Measurements from ENCODE around the gene HABP2.
A peak's percentile ranks its signal among the peaks of the same experiment; 100 is the strongest.

Gene HABP2

GRCh38 chr10:113543107-113543955 lies 9.5 kb upstream of the HABP2 start:
- no peak for TF ChIP-seq KLF17 (tag by site-specific recombination; IDR thresholded peaks at IDR 0.05)
- no peak for TF ChIP-seq PBX3 (CRISPR knock-in tag; IDR thresholded peaks at IDR 0.05)
- 0 out of 2 replicates have a peak, but pooled peaks have one; percentile 62 for TF ChIP-seq ZNF768 (tag by site-specific recombination; IDR thresholded peaks at IDR 0.05)
- H3K36me3 ChIP-seq (ENCODE audit: control insufficient read depth in 2 of 2, insufficient read depth in 1 of 2, low read length in 2 of 2), result no peaks in the 10 kb centered on the region
- CTCF ChIA-PET, result interaction anchor here (0.8 to 1.3 kb wide), 3 partner anchors 20 to 89 kb away, joined by 3 to 4 read pairs (median 4); no protein-coding TSS in a partner anchor
- H3K27ac ChIP-seq (ENCODE audit: extremely low read depth, low read depth, low read length), result no peak overlapping the region
- H3K4me3 ChIP-seq (ENCODE audit: low read depth, low read length), result no peak overlapping the region
- H3K4me1 ChIP-seq (ENCODE audit: control insufficient read depth, insufficient read depth, low read length), result no peaks in the 10 kb centered on the region
- POLR2A ChIA-PET, result no interaction called here
- H3K9me3 ChIP-seq (ENCODE audit: control insufficient read depth, insufficient read depth, low read depth, low read length), result no peaks in the 10 kb centered on the region

- Histone ChIP-seq H3K4me3 (ENCODE audit: low read depth, low read length) (no peak overlapping the region), H3K27ac (ENCODE audit: extremely low read depth, low read depth, low read length) (no peak overlapping the region), H3K36me3 (ENCODE audit: control insufficient read depth in 2 of 2, insufficient read depth in 1 of 2, low read length in 2 of 2) (no peaks in the 10 kb centered on the region), H3K9me3 (ENCODE audit: control insufficient read depth, insufficient read depth, low read depth, low read length) (no peaks in the 10 kb centered on the region), H3K4me1 (ENCODE audit: control insufficient read depth, insufficient read depth, low read length) (no peaks in the 10 kb centered on the region)
- ChIA-PET CTCF (interaction anchor here (0.9 kb wide), 1 partner anchor 19 kb away, joined by 7 read pairs; no protein-coding TSS in a partner anchor), POLR2A (no interaction called here)
- no peak for TF ChIP-seq ZNF843 (tag by site-specific recombination; IDR thresholded peaks at IDR 0.05)
- TF ChIP-seq ZNF121 (tag by site-specific recombination; IDR thresholded peaks at IDR 0.05), result peak; percentile 40; the same call in 1 of the 2 replicates
- TF ChIP-seq ZNF510 (tag by site-specific recombination; IDR thresholded peaks at IDR 0.05; ENCODE audit: insufficient replicate concordance), result no peak
- no peak for TF ChIP-seq ZNF280D (tag by site-specific recombination; IDR thresholded peaks at IDR 0.05)
- no peak for TF ChIP-seq ZNF580 (tag by site-specific recombination; IDR thresholded peaks at IDR 0.05)
- TF ChIP-seq ZNF311 (tag by site-specific recombination; IDR thresholded peaks at IDR 0.05; ENCODE audit: borderline replicate concordance), result no peak
- TF ChIP-seq ZBTB17 (tag by site-specific recombination; IDR thresholded peaks at IDR 0.05), result 0 out of 2 replicates have a peak, but pooled peaks have one; percentile 22
These were observed 8.5 kb upstream of the HABP2 start for GRCh38 chr10:113544392-113544791.

- Histone ChIP-seq H3K9me3 (ENCODE audit: control insufficient read depth, insufficient read depth, low read depth, low read length) (no peaks in the 10 kb centered on the region), H3K4me3 (ENCODE audit: low read depth, low read length) (no peak overlapping the region), H3K27ac (ENCODE audit: extremely low read depth, low read depth, low read length) (no peak overlapping the region), H3K36me3 (ENCODE audit: control insufficient read depth in 2 of 2, insufficient read depth in 1 of 2, low read length in 2 of 2) (no peaks in the 10 kb centered on the region), H3K4me1 (ENCODE audit: control insufficient read depth, insufficient read depth, low read length) (no peaks in the 10 kb centered on the region)
- ChIA-PET POLR2A (no interaction called here), CTCF (interaction anchor here (0.7 to 1.8 kb wide), 4 partner anchors 16 to 213 kb away, joined by 3 to 8 read pairs (median 4); no protein-coding TSS in a partner anchor)
- TF ChIP-seq ZNF629 (tag by site-specific recombination; IDR thresholded peaks at IDR 0.05) (no peak), ZNF416 (tag by site-specific recombination; IDR thresholded peaks at IDR 0.05) (no peak), ZNF548 (tag by site-specific recombination; IDR thresholded peaks at IDR 0.05) (no peak), PRDM4 (tag by site-specific recombination; IDR thresholded peaks at IDR 0.05) (no peak), ZNF423 (tag by site-specific recombination; IDR thresholded peaks at IDR 0.05) (no peak), KLF16 (tag by site-specific recombination; IDR thresholded peaks at IDR 0.05) (no peak), ZNF214 (tag by site-specific recombination; IDR thresholded peaks at IDR 0.05; ENCODE audit: borderline replicate concordance) (no peak)
These were observed 5.4 kb upstream of the HABP2 start for GRCh38 chr10:113547426-113547825.

Data from HEK293 (cell line).